Measurements from ENCODE around the gene SLC35B4. TPM values are rescaled to one million over a fixed set of nuclear protein-coding genes. Genes with fewer than 3 reads are reported as not detected.

Gene SLC35B4
- total RNA-seq, 1 donor from 2014 or later = 13.8 TPM

GRCh38 chr7:134290286-134290685 lies 26.4 kb downstream of the SLC35B4 start:
- peak; percentile 16 for DNase-seq

GRCh38 chr7:134289841-134290240 lies 26.9 kb downstream of the SLC35B4 start:
- DNase-seq = no peak

- peak; percentile 10 for DNase-seq
Observed at GRCh38 chr7:134289423-134289822, 27.3 kb downstream of the SLC35B4 start.

GRCh38 chr7:134287916-134288659 lies 28.6 kb downstream of the SLC35B4 start:
- no peak for DNase-seq

GRCh38 chr7:134284952-134285351 lies 31.8 kb downstream of the SLC35B4 start:
- no peak for DNase-seq

GRCh38 chr7:134284011-134284410 lies 32.7 kb downstream of the SLC35B4 start:
- no peak for DNase-seq

- no peak for DNase-seq
Observed at GRCh38 chr7:134280508-134280907, 36.2 kb downstream of the SLC35B4 start.

GRCh38 chr7:134279898-134280297 lies 36.8 kb downstream of the SLC35B4 start:
- DNase-seq = no peak

- DNase-seq = no peak
Observed at GRCh38 chr7:134279336-134279735, 37.4 kb downstream of the SLC35B4 start.

- no peak for DNase-seq
Observed at GRCh38 chr7:134278502-134279153, 38.1 kb downstream of the SLC35B4 start.

- no peak for DNase-seq
Observed at GRCh38 chr7:134276951-134277350, 39.8 kb downstream of the SLC35B4 start.

GRCh38 chr7:134262322-134262721 lies 54.4 kb downstream of the SLC35B4 start:
- DNase-seq = no peak

GRCh38 chr7:134255814-134256213 lies 60.9 kb downstream of the SLC35B4 start:
- peak; percentile 9 for DNase-seq

GRCh38 chr7:134254311-134254710 lies 62.4 kb downstream of the SLC35B4 start:
- no peak for DNase-seq

- DNase-seq = no peak
Observed at GRCh38 chr7:134248196-134248595, 68.5 kb downstream of the SLC35B4 start.

GRCh38 chr7:134246761-134247160 lies 70.0 kb downstream of the SLC35B4 start:
- DNase-seq = no peak

GRCh38 chr7:134246347-134246746 lies 70.4 kb downstream of the SLC35B4 start:
- no peak for DNase-seq

- DNase-seq = no peak
Observed at GRCh38 chr7:134245253-134245652, 71.5 kb downstream of the SLC35B4 start.

Other genes starting within 250 kb of the SLC35B4 start
- 1.6 TPM for gene LRGUK, start 189.6 kb downstream of the SLC35B4 start, total RNA-seq
- gene AKR1B1, start 142.2 kb upstream of the SLC35B4 start, total RNA-seq = 78.2 TPM
- 5.8 TPM for gene AKR1B10, start 210.6 kb upstream of the SLC35B4 start, total RNA-seq
- gene AKR1B15, start 232.2 kb upstream of the SLC35B4 start, total RNA-seq = 0.31 TPM